ENCODE results near the gene EXO5.

DNA sequence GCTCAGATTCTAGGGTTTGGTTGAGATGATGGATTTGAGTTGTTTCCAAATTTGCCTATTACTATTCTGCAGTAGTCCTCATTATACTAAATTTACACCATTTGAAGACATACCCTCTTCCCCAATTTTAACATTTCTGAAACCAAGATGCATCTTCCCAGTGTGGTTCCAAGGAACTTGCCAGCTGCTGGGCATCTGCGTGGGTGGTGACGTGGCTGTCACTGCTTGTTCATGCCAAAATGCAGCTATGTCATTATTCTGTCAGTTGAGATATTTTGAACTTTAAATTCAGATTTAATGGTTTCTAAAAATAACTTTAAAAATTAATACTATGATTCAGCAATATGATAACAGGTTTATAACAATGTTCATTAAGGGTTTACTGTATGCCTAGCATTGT is 30.3 kb upstream of the EXO5 start:
- TF ChIP-seq ESRRG (CRISPR knock-in tag; IDR thresholded peaks at IDR 0.05), result no peak
- TF ChIP-seq ZC3H10 (CRISPR knock-in tag; IDR thresholded peaks at IDR 0.05), result no peak
- TF ChIP-seq RARB (CRISPR knock-in tag; IDR thresholded peaks at IDR 0.05), result no peak
- TF ChIP-seq ARNTL (CRISPR knock-in tag; IDR thresholded peaks at IDR 0.05; ENCODE audit: borderline replicate concordance, low read depth), result no peak
- TF ChIP-seq, protein P1, sequence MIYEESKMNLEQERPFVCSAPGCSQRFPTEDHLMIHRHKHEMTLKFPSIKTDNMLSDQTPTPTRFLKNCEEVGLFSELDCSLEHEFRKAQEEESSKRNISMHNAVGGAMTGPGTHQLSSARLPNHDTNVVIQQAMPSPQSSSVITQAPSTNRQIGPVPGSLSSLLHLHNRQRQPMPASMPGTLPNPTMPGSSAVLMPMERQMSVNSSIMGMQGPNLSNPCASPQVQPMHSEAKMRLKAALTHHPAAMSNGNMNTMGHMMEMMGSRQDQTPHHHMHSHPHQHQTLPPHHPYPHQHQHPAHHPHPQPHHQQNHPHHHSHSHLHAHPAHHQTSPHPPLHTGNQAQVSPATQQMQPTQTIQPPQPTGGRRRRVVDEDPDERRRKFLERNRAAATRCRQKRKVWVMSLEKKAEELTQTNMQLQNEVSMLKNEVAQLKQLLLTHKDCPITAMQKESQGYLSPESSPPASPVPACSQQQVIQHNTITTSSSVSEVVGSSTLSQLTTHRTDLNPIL (CRISPR knock-in tag; IDR thresholded peaks at IDR 0.05; ENCODE audit: low read depth), result no peak
- TF ChIP-seq, protein P2, sequence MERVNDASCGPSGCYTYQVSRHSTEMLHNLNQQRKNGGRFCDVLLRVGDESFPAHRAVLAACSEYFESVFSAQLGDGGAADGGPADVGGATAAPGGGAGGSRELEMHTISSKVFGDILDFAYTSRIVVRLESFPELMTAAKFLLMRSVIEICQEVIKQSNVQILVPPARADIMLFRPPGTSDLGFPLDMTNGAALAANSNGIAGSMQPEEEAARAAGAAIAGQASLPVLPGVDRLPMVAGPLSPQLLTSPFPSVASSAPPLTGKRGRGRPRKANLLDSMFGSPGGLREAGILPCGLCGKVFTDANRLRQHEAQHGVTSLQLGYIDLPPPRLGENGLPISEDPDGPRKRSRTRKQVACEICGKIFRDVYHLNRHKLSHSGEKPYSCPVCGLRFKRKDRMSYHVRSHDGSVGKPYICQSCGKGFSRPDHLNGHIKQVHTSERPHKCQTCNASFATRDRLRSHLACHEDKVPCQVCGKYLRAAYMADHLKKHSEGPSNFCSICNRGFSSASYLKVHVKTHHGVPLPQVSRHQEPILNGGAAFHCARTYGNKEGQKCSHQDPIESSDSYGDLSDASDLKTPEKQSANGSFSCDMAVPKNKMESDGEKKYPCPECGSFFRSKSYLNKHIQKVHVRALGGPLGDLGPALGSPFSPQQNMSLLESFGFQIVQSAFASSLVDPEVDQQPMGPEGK (CRISPR knock-in tag; IDR thresholded peaks at IDR 0.05; ENCODE audit: borderline replicate concordance), result no peak
- TF ChIP-seq, protein P3, sequence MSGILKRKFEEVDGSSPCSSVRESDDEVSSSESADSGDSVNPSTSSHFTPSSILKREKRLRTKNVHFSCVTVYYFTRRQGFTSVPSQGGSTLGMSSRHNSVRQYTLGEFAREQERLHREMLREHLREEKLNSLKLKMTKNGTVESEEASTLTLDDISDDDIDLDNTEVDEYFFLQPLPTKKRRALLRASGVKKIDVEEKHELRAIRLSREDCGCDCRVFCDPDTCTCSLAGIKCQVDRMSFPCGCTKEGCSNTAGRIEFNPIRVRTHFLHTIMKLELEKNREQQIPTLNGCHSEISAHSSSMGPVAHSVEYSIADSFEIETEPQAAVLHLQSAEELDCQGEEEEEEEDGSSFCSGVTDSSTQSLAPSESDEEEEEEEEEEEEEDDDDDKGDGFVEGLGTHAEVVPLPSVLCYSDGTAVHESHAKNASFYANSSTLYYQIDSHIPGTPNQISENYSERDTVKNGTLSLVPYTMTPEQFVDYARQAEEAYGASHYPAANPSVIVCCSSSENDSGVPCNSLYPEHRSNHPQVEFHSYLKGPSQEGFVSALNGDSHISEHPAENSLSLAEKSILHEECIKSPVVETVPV (CRISPR knock-in tag; IDR thresholded peaks at IDR 0.05), result no peak
- no peak for TF ChIP-seq BACH2 (CRISPR knock-in tag; IDR thresholded peaks at IDR 0.05; ENCODE audit: borderline replicate concordance)
- TF ChIP-seq PPARA (CRISPR knock-in tag; IDR thresholded peaks at IDR 0.05; ENCODE audit: borderline replicate concordance), result no peak
- TF ChIP-seq ZFP30 (CRISPR knock-in tag; IDR thresholded peaks at IDR 0.05), result no peak
- TF ChIP-seq GLIS3 (CRISPR knock-in tag; IDR thresholded peaks at IDR 0.05), result no peak
